GM18505 (cell line): ENCODE results near the gene B3GAT2.

Experiments used
- ATAC-seq: cut with Tn5 transposase; IDR thresholded peaks from one replicate; pipeline ENCODE4 v1.9.1; 2021; ENCODE audit not compliant: unreplicated experiment
- POLR2A ChIP-seq: IDR thresholded peaks from 4 replicates; pipeline ENCODE4 v1.6.1; 2011; ENCODE audit warnings: borderline replicate concordance; ENCODE audit not compliant: insufficient read depth, insufficient read length; ENCODE audit errors: extremely low read depth

B3GAT2 gene

DNA sequence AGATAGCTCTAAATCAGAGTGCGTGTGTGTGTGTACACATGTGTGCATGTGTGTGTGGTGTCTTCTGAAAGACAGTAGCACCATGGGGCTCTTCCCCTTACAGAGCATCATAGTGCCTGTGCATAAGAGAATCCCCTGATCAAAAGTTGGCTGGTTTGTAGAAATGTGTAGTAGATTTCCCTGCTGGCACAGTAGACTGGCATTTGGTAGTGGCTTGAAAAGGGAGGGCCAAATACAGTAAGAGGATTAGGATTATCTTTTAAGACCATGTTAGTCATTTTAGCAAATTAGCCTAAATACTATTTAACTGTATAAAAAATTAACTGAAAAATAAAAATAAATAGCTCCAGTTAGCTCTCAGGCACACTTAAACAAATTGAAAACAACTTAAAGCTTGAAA is 112.6 kb downstream of the B3GAT2 start:
- no peak for ATAC-seq
- no peak for TF ChIP-seq POLR2A

DNA sequence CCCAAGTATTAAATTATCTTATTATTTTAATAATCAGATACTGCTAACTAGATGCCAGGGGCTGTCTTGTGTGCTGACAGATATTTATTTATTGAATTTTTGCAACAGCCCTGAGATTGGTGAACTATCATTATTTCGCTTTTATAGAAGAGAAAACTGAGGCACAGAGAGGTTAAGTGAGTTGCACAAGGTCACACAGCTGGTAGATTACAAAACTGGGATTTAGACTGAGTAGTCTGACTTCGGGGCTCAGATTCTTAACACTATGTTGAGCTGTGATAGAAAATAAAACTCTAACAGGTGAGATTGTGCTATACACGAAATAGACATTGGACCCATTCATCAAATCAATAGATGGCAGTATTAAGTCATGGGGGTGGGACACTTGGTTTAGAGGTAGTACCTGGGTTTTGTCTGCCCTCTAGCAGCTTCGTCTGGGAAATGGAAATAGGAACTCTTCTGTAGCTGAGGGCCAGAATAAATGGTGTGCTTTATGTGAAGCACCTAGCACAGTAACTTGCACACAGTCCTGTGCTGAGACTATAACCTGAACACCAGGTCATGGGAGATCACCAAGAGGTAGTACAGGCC is 113.4 kb downstream of the B3GAT2 start:
- no peak for TF ChIP-seq POLR2A
- no peak for ATAC-seq

DNA sequence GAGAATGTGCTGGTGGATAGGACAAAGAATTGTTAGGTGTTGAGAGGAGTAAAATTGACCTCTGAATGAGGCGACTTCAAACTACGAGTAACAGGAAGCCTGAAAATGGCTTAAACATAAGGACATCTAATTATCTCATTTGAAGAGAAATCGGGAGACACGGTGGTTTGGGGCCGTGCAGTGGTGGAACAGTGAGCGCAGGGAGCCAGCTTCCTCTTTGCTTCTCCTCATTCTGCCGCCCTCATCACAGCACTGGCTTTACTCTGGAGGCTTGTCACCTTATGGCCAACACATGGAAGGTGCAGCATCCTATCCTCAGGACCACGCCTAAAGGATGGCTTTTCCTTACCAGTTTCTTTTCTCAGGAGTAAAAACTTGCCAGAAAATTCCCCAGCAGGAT is 114.3 kb downstream of the B3GAT2 start:
- TF ChIP-seq POLR2A: no peak
- ATAC-seq: no peak

DNA sequence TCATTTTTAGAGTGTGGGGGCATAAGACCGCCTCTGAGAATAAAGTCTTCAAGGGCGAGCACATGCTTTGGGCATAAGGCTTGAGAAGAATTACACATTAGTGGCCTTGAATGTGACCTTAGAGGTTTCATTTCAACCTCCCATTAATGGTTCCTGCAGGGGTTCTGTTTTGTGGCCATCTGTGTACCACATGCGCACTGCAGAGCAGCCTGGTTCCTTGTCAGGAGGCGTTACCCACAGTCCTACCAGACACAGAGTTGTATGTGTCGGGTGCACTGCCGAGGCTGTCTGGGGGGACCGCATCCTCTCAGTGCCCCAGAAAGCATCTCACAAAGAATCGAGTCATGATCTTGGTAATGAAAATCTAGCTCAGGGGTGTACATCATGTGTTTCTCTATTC is 115.7 kb downstream of the B3GAT2 start:
- no peak for TF ChIP-seq POLR2A
- ATAC-seq: no peak

DNA sequence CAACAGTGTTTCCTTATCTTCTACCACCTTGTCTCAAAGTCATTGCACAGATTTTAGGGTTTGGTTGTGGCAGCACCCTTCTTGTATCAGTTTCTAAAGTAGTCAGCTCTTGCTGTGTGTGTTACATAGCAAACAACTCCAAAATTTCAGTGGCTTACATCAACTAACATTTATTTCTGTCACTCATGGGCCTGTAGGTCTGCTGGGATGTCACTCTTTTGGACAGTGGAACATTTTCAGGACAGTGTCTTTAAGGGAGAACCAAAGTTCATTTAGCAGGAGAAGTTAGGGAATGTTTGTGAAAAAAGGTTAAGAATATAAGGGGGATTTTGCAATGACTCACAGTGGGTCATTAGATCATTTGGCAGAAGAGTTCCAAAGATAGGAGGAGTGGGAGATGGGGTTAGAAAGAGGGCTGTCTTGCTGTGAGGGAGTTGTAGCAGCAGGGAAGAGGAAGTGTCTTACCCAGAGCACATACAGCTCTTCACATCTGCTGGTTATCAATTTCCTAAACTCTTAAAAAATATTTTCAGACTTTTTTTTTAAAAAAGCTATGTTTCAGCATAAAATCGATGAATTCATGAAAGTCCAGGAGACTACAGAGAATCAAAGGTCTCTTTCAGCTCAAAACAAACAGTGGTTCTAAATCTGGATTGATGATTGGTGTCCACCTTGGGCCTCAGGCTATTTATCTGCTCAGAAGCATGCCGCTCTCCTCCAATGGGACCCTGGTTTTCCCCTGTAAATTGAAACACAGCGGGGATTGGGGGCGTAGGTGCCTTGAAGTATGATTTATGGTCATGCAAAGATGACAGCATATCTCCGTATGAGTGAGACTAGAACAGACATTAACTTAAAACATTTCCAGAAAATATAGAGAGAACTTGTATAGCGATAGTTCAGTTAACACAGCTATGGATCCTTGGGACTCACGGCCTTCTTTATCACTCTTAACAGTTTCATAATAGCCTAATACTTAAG is 117.3 kb downstream of the B3GAT2 start:
- TF ChIP-seq POLR2A: no peak
- ATAC-seq: no peak

DNA sequence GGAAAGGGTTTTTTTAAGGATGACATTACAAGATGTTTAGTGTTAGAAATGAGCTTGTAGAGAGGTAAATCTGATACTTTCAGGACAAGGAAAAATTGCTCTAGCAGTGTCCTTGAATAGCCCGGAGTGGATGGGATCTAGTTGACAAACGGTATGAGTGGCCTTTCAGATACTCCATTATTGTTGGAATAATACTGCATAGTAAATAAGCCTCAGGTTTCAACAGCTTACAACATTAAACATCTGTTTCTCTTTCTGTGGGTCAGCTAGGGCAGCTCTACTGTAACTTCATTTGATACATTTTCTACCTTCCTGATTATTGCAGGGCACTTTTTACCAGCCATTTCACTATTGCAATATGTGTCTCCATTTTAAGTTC is 118.0 kb downstream of the B3GAT2 start:
- ATAC-seq: no peak
- no peak for TF ChIP-seq POLR2A

DNA sequence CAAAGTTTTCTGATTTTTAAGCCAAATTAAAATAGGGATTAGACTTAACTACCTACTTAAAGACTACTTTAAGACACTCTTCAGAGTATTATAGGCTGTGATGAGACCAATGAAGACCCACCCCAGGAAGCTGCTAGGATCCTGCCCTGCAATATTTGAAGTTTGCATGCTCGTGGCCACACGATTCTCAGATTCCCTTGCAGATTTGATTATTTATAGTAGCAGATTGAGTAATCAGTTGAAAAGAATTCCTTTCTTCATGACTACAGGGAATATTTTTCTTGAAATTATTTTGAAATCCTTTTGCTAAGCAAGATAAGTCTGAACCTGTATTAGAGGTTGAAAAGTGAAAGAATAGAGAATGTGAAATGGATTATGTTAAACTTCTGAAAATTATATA is 122.3 kb downstream of the B3GAT2 start:
- TF ChIP-seq POLR2A: no peak
- ATAC-seq: no peak

DNA sequence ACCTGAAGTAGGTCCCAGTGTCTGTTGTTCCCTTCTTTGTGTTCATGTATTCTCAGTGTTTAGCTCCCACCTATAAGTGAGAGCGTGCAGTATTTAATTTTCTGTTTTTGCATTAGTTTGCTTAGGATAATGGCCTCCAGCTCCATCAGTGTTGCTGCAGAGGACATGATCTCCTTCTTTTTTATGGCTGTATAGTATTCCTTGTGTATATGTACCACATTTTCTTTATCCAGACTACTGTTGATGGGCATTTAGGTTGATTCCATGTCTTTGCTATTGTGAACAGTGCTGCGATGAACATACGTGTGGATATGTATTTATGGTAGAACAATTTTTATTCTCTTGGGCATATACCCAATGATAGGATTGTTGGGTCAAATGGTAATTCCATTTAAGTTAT is 125.4 kb downstream of the B3GAT2 start:
- no peak for TF ChIP-seq POLR2A
- ATAC-seq: no peak

DNA sequence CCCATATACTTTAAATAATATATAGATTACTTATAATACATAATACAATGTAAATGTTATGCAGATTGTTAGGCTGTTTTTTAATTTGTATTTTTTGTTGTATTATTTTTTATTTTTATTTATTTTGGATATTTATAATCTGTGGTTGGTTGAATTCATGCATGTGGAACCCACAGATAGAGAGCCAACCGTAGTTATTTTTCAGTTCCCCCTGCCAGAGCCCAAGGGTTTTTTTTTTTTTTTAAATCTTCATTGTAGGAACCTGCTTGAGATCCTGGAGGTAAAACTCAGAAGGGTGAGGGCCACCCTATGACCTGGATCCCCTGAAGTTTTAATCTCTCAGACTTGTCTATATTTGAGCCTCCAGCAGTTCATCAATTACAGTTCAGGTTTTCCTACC is 133.2 kb downstream of the B3GAT2 start:
- TF ChIP-seq POLR2A: no peak
- peak; percentile 71 for ATAC-seq

DNA sequence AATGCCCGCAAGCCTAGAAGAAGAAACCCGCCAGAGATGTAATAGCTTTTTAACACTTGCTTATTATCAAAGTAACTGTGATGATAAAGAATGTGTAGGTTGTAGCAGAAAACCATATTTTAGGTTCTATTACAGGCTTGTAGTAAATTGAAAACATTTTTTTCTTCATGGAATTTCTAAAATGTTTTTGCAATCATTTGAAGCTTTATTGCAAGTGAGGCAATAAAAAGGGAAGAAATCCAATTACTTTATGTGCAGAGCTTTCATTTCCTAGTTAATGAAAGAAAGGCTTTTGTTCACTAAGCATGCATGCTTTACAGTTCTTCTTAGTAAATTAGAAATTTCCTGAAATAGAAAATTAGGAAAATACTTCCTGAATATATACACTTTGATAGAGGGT is 135.1 kb downstream of the B3GAT2 start:
- TF ChIP-seq POLR2A: no peak
- ATAC-seq: no peak

DNA sequence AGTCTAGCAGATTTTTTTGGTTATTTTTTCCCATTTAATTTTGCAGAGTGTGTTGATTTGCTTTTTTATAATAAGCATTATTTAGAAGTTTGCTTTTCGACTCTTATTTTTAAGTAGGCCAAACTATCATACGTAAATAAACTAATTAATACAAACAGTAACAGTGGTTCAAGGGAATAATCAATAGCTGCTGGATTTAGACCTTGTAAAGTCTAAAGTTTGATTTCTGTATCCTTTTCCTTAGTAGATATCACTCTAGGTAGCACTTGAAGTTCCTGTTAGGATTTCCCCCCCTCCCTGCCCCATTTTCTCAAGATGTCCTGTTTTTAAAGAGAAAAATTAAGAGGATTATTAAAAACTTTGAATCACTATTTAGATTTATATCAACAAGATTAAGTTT is 136.1 kb downstream of the B3GAT2 start:
- no peak for TF ChIP-seq POLR2A
- no peak for ATAC-seq

DNA sequence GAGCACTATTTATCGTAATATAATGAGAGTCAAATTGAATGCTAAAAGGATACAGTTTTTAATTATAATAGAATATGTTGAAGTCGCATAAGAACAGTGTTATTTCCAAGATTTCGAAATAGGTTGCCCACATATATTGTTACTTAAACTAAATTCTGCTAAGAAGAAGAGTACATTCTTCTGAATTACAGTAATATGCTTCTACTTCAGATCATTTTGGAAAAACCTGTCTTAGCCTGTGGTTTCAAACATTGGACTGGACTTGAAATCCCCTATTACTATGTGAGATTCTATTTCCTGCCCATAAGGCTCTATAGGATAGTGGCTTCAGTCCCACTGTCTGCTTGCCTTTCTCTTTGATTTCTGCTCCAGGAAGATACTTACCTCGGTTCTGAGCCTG is 137.2 kb downstream of the B3GAT2 start:
- no peak for ATAC-seq
- TF ChIP-seq POLR2A: no peak

DNA sequence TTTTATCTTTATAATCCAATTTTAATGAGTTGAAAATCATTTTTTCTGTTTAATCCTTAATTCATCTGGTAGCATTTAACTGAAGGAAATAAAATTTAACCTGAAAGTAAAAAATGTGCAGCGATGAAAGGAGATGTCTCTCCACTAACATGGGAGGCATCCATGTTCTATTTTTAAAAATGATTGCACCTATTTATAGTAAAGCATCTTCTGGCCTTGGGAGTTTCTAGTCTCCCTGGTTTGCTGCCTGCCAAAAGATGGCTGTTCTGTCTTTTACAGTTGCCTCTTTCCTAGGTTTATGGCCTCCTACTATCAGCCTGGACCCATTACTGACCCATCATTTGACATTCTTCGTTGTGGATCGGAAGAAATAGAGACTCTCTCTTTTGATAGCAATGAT is 143.0 kb downstream of the B3GAT2 start:
- no peak for ATAC-seq
- no peak for TF ChIP-seq POLR2A

DNA sequence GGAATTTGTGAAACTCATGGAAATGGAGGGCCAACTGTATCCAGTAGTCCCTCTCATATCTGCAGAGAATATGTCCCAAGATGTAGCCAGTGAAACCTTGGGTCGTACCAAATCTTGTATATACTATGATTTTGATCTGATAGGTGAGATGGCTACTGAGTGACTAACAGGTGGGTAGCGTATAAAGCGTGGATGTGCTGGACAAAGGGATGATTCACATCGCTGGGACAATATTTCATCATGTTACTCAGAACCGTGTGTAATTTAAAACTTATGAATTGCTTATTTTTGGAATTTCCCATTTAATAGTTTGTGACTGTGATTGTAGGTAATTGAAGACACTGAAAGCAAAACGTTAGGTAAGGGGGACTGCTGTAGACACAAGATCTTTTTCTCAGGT is 145.1 kb downstream of the B3GAT2 start:
- no peak for ATAC-seq
- no peak for TF ChIP-seq POLR2A
